ENCODE data around the gene ZRANB1. TPM values are rescaled to one million over a fixed set of nuclear protein-coding genes. Genes with fewer than 3 reads are reported as not detected.

The ZRANB1 gene
- total and polyA plus RNA-seq, 2 donors (not counting 1 experiment from before 2014, with no cell fraction given), result 26.5 to 39.3 TPM

DNA sequence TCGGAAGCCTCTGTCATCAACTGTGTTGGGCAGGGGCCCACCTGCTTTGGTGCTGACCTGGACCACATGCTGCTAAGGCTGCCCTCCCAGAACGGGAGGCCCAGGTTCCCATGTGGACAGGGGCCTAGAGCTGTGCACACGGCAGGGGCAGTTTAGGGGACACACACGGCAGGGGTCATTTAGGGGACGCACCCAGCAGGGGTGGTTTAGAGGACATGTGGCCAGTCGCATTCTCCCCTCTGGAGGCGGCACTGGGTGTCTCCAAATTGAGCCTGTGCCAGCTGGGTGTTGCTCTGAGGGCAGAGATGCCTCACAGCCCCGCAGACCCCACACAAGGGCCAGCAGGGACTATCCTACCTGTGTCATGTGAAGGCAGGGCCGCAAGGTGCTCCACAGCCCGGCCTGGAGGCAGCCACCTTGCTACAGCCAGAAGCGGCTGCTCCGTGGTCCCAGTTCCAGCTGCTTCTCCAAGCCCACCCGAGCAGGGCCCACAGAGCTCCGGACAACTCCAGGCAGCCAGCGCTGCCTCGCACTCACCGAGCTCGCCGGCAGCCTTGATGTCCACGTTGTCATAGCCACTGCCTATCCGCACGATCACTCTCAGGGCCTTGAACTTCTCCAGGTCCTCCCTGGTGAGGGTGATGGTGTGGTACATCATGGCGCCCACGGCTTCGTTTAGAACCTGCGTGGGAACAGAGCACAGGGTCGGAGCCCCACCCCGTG, 60.7 kb downstream of the ZRANB1 start:
- H3K27me3 ChIP-seq (ENCODE audit: control insufficient read depth, insufficient read depth, low read length), result no peaks in the 10 kb centered on the region
- H2AFZ ChIP-seq (ENCODE audit: low read length), result no peak overlapping the region
- no peak overlapping the region for H3K9ac ChIP-seq (ENCODE audit: insufficient read depth, low read length)
- no peak overlapping the region for H3K4me2 ChIP-seq (ENCODE audit: extremely low read depth, insufficient read depth, low read length)
- TF ChIP-seq, protein P1, sequence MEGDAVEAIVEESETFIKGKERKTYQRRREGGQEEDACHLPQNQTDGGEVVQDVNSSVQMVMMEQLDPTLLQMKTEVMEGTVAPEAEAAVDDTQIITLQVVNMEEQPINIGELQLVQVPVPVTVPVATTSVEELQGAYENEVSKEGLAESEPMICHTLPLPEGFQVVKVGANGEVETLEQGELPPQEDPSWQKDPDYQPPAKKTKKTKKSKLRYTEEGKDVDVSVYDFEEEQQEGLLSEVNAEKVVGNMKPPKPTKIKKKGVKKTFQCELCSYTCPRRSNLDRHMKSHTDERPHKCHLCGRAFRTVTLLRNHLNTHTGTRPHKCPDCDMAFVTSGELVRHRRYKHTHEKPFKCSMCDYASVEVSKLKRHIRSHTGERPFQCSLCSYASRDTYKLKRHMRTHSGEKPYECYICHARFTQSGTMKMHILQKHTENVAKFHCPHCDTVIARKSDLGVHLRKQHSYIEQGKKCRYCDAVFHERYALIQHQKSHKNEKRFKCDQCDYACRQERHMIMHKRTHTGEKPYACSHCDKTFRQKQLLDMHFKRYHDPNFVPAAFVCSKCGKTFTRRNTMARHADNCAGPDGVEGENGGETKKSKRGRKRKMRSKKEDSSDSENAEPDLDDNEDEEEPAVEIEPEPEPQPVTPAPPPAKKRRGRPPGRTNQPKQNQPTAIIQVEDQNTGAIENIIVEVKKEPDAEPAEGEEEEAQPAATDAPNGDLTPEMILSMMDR (conservative IDR thresholded peaks at IDR 0.05 in 1 of 2, IDR thresholded peaks at IDR 0.05 in 1 of 2; ENCODE audit: low read depth in 1 of 2, low read length in 2 of 2), result no peak
- no peak for TF ChIP-seq EZH2 (IDR thresholded peaks at IDR 0.05; ENCODE audit: low read length, missing control alignments)
- no peak for DNase-seq (ENCODE audit: low read depth in 2 of 2)
- H3K79me2 ChIP-seq (ENCODE audit: control insufficient read depth, insufficient read depth, low read length), result peaks cover 41% of the 10 kb centered on the region
- no peaks in the 10 kb centered on the region for H3K9me3 ChIP-seq (ENCODE audit: control insufficient read depth, insufficient read depth, low read depth, low read length)
- H3K4me3 ChIP-seq (replicated peaks in 1 of 4; ENCODE audit: control extremely low read depth in 1 of 4, insufficient read depth in 1 of 4, low read depth in 3 of 4, low read length in 4 of 4), result no peak overlapping the region
- peaks cover 24% of the 10 kb centered on the region for H3K36me3 ChIP-seq (ENCODE audit: control insufficient read depth, insufficient read depth, low read length)
- peaks cover 4% of the 10 kb centered on the region for H4K20me1 ChIP-seq (ENCODE audit: control insufficient read depth, extremely low read depth, insufficient read depth, low read length)
- peaks cover 49% of the 10 kb centered on the region for H3K4me1 ChIP-seq (ENCODE audit: control insufficient read depth, extremely low read depth, insufficient read depth, low read length)
- H3K27ac ChIP-seq (ENCODE audit: insufficient read depth, low read length), result no peak overlapping the region

DNA sequence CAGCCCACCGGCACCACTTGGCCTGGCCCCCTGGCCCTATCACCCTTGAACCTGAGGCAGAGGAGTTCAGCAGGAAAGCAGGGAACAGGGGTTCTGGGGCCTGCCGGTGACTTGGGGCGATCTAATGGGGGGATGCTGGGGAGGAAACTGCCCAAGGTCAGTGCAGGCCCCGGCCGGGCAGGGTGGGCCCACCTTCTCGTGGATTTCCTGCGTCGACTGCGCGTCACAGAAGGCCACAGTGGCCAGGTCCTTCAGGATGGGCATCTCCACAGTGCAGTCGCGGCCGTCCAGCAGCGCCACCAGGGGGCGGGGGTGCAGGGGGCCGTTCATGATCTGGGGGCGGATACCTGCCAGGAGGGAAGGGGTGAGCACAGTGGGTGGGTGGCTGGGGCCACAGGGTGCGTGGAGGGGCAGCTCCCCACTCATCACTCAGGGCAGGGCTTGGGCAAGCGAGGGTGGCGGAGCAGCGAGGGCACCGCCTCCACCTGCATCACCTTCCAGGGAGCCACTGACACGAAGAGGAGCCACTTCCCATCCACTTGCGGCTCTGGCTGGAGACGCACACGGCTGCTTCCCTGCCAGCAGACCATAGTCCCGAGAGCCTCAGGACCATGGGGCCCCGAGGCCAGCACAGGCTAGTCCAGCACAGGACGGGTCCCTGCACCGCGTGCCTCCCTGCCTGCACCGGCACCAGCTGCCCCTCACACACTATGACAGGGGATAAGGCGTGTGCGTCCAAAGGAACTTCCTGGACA, 61.4 kb downstream of the ZRANB1 start:
- no peak overlapping the region for H2AFZ ChIP-seq (ENCODE audit: low read length)
- no peak overlapping the region for H3K27ac ChIP-seq (ENCODE audit: insufficient read depth, low read length)
- no peak overlapping the region for H3K4me3 ChIP-seq (replicated peaks in 1 of 4; ENCODE audit: control extremely low read depth in 1 of 4, insufficient read depth in 1 of 4, low read depth in 3 of 4, low read length in 4 of 4)
- peaks cover 41% of the 10 kb centered on the region for H3K79me2 ChIP-seq (ENCODE audit: control insufficient read depth, insufficient read depth, low read length)
- H3K4me1 ChIP-seq (ENCODE audit: control insufficient read depth, extremely low read depth, insufficient read depth, low read length), result peaks cover 50% of the 10 kb centered on the region
- no peak for DNase-seq (ENCODE audit: low read depth in 2 of 2)
- H3K9me3 ChIP-seq (ENCODE audit: control insufficient read depth, insufficient read depth, low read depth, low read length), result no peaks in the 10 kb centered on the region
- peaks cover 19% of the 10 kb centered on the region for H3K36me3 ChIP-seq (ENCODE audit: control insufficient read depth, insufficient read depth, low read length)
- H3K27me3 ChIP-seq (ENCODE audit: control insufficient read depth, insufficient read depth, low read length), result no peaks in the 10 kb centered on the region
- TF ChIP-seq, protein P1 (conservative IDR thresholded peaks at IDR 0.05 in 1 of 2, IDR thresholded peaks at IDR 0.05 in 1 of 2; ENCODE audit: low read depth in 1 of 2, low read length in 2 of 2), result no peak
- TF ChIP-seq EZH2 (IDR thresholded peaks at IDR 0.05; ENCODE audit: low read length, missing control alignments), result no peak
- H3K9ac ChIP-seq (ENCODE audit: insufficient read depth, low read length), result no peak overlapping the region
- no peak overlapping the region for H3K4me2 ChIP-seq (ENCODE audit: extremely low read depth, insufficient read depth, low read length)
- H4K20me1 ChIP-seq (ENCODE audit: control insufficient read depth, extremely low read depth, insufficient read depth, low read length), result peaks cover 4% of the 10 kb centered on the region

DNA sequence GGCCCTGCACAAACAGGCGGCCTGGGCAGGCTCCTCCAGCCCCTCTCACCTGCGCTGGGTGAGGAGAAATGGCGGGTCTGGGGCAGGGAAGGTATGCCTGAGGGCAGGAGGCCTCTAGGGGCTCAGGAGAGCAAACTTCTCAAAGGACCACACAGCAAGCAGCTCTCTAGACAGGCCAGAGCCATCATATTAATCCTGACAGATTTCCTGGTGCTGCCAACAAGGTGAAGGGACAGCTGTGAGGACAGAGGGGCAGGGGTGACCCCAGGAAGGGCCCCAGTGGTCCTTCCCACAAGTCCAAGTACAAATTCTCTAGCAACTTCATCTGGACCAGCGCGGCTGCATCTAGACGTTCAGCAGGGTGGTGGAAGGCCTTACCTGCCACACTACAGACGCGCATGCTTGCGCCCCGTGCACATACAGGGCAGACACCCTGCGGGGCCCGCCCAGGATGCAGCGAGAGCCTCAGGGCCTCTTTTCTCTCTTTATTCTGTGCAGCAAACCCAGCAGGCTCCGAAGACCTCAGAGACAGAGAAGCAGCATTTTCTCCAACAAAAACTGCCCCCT, 62.1 kb downstream of the ZRANB1 start:
- H3K4me3 ChIP-seq (replicated peaks in 1 of 4; ENCODE audit: control extremely low read depth in 1 of 4, insufficient read depth in 1 of 4, low read depth in 3 of 4, low read length in 4 of 4), result no peak overlapping the region
- H3K36me3 ChIP-seq (ENCODE audit: control insufficient read depth, insufficient read depth, low read length), result peaks cover 15% of the 10 kb centered on the region
- no peak overlapping the region for H3K9ac ChIP-seq (ENCODE audit: insufficient read depth, low read length)
- peaks cover 46% of the 10 kb centered on the region for H3K4me1 ChIP-seq (ENCODE audit: control insufficient read depth, extremely low read depth, insufficient read depth, low read length)
- no peak overlapping the region for H3K4me2 ChIP-seq (ENCODE audit: extremely low read depth, insufficient read depth, low read length)
- no peaks in the 10 kb centered on the region for H3K9me3 ChIP-seq (ENCODE audit: control insufficient read depth, insufficient read depth, low read depth, low read length)
- no peaks in the 10 kb centered on the region for H3K27me3 ChIP-seq (ENCODE audit: control insufficient read depth, insufficient read depth, low read length)
- no peak for DNase-seq (ENCODE audit: low read depth in 2 of 2)
- peaks cover 4% of the 10 kb centered on the region for H4K20me1 ChIP-seq (ENCODE audit: control insufficient read depth, extremely low read depth, insufficient read depth, low read length)
- TF ChIP-seq, protein P1 (conservative IDR thresholded peaks at IDR 0.05 in 1 of 2, IDR thresholded peaks at IDR 0.05 in 1 of 2; ENCODE audit: low read depth in 1 of 2, low read length in 2 of 2), result no peak
- TF ChIP-seq EZH2 (IDR thresholded peaks at IDR 0.05; ENCODE audit: low read length, missing control alignments), result no peak
- H2AFZ ChIP-seq (ENCODE audit: low read length), result no peak overlapping the region
- H3K79me2 ChIP-seq (ENCODE audit: control insufficient read depth, insufficient read depth, low read length), result peaks cover 37% of the 10 kb centered on the region
- H3K27ac ChIP-seq (ENCODE audit: insufficient read depth, low read length), result no peak overlapping the region

All from fibroblast of lung (primary cell).